OCI-LY7 (cell line): ENCODE results near the gene WRAP73.

ENCODE experiments used
- EZH2phosphoT487 ChIP-seq: fragments of 200-600 bp; sonication (generic); IDR thresholded peaks from 2 replicates; pipeline ENCODE4 v1.6.1; 2018; ENCODE audit warnings: low read depth, borderline replicate concordance, mild to moderate bottlenecking, mixed run types, antibody characterized with exemption, low read length, moderate library complexity, mixed read lengths
- TF ChIP-seq, protein P1 (sequence below): fragments of 200-600 bp; sonication (generic); conservative IDR thresholded peaks from 2 replicates; pipeline ENCODE4 v1.5.1; 2014; ENCODE audit warnings: mild to moderate bottlenecking, antibody characterized with exemption, low read length, moderate library complexity, mixed read lengths

- TF ChIP-seq, protein P1, sequence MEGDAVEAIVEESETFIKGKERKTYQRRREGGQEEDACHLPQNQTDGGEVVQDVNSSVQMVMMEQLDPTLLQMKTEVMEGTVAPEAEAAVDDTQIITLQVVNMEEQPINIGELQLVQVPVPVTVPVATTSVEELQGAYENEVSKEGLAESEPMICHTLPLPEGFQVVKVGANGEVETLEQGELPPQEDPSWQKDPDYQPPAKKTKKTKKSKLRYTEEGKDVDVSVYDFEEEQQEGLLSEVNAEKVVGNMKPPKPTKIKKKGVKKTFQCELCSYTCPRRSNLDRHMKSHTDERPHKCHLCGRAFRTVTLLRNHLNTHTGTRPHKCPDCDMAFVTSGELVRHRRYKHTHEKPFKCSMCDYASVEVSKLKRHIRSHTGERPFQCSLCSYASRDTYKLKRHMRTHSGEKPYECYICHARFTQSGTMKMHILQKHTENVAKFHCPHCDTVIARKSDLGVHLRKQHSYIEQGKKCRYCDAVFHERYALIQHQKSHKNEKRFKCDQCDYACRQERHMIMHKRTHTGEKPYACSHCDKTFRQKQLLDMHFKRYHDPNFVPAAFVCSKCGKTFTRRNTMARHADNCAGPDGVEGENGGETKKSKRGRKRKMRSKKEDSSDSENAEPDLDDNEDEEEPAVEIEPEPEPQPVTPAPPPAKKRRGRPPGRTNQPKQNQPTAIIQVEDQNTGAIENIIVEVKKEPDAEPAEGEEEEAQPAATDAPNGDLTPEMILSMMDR: no peak
- TF ChIP-seq EZH2phosphoT487: no peak
Measured at GRCh38 chr1:3603571-3604467, 46.1 kb downstream of the WRAP73 start.
